ENCODE data around the gene PWWP2A.

The PWWP2A gene

DNA sequence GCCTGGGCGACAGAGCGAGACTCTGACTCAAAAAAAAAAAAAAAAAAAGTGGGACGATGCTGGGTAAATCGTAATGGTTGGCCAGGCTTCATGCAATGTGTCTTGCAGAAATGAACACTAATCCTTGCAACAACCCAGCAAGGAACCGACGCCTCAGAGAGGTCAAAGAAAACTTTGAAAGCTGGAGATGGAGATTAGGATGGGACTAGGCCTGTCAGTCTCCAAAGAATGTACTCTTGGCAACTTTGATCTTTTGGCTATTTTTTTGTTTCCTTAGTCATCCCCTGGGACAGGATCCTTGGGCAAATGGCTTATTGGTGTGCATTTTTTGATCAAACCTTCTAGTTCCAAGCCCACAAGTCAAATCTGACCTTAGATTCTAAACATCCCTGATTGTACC lies 10.6 kb upstream of the PWWP2A start:
- DNase-seq: no peak

DNA sequence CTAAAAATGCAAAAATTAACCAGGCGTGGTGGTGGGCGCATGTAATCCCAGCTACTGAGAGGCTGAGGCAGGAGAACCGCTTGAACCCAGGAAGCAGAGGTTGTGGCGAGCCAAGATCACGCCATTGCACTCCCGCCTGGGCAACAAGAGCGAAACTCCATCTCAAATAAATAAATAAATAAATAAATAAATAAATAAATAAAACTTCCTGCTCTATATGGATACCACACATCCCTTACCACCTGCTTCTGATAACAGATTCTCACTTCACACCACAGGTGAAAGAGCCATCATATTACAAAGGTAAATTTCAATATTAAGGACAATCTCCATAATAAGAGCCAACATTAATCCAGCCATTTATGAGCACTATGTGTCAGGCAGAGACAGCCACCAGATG lies 9.4 kb upstream of the PWWP2A start:
- DNase-seq: no peak

DNA sequence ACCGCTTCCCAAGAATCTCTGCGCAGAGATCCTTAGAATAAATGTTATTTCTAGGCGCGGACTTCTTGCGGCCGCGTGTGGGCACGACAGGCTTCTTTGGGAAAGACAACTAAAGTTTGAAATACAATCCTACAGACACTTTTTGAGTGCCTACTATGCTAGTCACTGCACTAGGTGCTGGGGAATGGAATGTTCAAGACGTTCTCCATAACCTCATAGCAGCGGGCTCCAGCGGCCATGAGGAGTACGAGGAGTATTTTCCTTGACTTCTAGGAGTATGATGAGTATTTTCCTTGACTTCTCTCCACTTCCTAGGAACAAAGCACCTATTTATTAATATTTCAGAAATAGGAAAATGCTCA lies 636 bp upstream of the PWWP2A start:
- no peak for DNase-seq

DNA sequence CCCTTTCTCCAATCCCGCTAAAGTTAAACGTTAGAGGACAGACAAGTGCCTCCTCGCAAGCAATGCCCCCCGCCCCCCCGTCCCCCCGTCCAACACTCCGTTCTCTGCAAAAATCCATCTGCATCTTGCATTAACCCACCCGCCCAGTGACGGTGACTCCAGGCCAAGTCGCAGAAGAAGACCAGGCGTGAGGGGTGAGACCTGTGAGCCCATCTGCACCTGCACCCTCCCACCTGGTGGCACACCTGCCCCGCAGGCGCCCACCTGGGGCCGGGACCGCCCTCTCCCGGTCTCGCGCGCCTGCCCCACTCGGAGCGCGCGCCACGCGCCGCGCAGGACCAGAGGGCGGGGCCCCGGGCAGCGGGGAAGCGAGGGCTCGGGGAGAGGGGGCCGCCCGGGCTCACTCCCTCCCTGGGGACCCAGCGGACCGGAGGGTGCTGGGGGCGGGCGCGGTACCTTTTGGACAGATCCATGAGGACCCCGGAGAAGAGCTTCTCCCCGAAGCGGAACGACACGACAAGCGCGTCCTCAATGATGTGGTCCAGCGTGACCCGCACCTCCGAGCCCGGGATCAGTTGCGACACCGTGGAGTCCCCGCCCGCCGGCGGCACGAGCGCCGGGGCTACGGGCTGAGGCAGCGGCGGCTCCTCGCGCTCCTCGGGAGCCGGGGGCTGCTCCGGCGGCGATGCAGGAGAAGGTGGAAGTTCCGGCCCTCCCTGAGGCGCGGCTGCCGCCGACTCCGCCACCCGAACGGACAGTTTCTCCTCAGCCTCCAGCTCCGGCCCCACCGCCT lies 705 bp downstream of the PWWP2A start:
- DNase-seq: peak; percentile 77

DNA sequence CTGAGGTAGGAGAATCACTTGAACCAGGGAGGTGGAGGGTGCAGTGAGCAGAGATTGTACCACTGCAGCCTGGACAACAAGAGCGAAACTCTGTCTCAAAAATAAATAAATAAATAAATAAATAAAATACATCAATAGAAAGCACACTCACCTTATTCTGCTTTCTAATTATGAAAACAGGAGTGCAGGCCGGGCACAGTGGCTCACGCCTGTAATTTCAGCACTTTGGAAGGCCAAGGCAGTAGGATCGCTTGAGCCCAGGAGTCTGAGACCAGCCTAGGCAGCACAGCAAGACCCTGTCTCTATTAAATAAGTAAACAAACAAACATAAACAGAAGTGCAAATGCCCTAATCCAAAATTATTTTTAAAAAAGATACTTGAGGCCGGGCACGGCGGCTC lies 2.3 kb downstream of the PWWP2A start:
- no peak for DNase-seq

DNA sequence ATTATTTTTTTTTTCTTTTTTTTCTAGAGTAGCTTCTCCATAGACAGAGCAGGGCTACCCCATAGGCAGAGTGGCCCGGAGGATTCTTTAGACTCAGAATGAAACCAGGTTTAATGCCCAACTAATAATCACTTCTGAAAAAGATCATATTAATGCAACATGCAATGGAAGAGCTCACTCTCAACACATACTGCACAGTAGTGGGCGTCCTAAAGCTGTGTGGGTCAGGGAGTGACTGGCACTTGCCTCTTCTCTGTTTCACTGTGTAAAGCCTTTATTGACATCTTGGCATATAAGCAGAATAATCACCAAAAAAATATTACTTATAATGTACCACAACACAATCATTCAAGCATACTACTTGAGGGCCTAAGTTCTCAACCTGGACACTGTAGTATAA lies 11.1 kb downstream of the PWWP2A start:
- no peak for DNase-seq

DNA sequence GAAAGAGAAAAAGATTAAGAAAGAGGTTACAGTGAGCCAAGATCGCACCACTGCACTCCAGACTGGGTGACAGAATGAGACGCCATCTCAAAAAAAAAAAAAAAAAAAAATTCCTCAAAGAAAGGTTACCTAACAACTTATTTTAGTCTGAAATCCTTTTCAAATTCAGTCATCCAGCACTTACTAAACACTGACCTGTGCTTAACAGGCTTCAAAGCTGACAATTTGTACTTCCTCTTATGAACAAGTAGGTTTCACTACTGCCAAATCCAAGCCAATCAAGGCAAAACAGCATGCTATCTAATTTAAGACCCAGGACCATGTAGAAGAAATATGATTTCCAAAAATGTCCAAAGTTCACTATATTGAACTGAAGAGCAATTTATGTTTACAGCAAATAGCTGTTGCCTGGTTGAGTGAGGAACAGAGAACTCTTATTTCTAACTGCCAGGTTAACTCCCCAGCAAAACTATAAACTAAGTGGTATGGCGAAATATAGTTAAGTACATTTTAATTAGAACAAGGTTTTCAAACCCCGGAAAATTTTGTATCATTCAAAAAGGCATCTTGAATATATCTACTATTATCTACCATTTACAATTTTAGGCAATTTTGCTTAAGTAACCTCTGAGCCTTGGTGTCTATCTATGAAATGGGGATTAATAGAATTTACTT lies 13.4 kb downstream of the PWWP2A start:
- DNase-seq: peak; percentile 82

DNA sequence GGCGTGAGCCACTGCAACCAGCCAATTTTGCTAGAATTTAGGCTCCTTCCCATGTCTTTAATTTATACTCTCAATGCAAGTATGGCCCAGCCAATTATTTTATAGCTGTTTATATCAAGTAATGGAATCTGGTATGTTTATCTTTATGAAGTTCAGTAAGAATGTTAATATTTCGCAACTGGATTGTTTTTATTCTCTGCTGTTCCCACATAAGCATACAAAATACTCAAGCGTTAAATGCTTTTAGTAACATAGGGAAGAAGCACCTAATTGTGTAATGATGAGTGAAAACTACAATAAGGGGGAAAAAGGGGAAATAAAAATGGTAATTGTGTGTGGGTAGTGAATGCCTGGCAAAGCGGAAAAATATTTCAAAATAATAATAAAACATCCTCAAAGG lies 21.3 kb downstream of the PWWP2A start:
- no peak for DNase-seq

DNA sequence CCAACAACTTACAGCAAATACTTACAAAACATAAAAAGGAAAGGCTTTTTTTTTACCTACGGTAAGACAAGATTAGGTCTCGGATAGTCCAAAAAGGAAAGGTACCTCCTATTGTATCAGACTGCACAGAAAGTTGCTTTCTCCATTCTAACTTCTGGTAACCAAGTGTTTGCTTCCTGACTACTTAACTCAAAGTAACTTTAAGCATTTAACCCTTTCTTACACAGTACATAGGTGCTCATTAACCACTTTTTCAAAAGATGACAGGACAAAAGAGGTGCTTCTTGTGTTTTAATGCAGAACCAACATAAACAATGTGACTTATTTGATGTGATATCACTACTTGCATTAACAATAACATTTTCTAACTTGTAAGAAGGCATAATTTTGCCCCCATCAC lies 23.1 kb downstream of the PWWP2A start:
- DNase-seq: no peak

DNA sequence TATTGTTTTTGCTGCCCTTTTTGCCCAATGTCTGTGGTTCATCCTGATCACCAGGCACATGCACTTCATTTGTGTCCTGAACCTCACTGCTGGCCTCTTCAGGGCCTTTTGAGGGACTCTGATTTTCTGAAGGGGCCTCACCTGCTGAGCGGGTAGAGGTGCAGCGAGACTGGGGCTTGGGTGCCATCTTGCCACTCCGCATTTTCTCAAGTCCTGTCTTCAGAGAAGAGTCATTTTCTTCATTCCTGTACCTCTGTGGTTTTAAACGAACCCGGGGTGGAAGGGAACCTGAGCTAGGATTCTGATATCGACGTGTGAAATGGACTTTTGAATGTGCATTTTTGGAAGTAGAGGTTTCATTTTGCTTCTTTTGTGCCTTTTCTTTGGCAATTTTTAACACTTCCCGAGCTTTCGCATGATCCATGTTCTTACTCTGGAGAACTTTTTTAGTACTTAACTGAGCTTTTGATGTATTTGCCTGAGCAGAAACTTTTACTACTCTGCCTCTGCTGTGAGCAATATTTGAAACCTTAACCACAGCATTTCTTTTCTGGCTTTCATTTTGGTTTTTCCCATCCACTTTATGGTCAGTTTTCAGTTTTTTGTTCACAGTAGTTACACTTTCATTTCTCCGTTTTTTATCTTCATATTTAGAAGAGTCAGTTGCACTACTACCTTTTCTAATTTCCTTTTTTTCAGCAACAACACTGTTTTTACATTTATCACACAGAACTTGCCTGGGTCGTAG lies 26.1 kb downstream of the PWWP2A start:
- DNase-seq: no peak

DNA sequence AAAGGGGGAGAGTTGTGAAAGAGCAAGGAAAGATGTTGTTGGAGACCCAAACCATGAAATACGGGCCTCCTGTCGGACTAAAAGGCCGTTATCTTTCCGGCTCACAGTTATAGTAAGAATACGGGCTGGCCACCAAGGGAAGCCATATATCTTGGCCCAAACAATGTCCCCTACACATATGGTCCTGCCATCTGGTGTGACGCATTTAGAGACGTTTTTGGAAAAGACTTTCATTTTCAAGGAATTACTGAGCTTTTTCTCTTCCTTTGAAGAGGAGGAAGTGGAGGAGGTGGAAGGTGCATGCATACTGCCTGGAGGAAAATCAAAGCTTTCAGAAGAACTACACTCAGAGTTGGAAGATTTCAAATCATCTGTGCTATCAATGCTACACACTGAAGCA lies 26.7 kb downstream of the PWWP2A start:
- DNase-seq: no peak

DNA sequence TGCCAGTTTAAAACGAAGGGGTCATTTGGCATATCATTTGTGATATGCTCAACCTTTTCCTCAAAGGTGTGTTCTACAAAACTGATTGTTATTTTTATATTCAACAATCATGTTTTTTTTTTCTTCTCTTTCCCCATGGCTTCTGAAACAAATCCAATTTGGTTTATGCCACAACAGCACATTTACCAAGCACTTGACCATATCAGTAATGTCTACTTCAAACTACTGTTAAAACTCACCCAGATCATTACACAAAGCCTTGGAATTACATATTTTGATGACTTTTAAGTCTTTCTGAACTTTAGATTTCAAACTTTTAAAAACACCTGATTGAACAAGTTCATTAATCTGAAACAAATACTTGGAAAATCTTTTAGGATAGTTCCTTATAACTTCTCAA lies 29.2 kb downstream of the PWWP2A start:
- DNase-seq: no peak

DNA sequence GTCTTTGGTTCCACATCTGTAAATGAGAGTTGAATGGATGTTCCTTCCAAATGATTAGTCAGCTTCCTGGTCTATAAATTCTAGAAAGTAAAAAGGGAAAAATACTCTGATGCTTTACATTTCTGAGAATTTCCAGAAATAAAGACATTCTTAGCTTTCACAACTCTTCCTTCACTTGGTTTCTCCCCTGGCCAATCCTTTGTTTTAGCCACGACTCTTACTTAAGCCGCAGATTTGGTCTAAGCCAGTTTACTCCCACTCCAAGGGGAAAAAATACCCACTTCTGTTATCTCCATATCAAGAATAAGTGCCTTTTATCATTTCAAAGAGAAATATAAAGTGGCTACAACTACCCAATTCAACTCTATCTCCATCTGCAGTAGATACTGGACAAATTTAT lies 29.7 kb downstream of the PWWP2A start:
- no peak for DNase-seq

DNA sequence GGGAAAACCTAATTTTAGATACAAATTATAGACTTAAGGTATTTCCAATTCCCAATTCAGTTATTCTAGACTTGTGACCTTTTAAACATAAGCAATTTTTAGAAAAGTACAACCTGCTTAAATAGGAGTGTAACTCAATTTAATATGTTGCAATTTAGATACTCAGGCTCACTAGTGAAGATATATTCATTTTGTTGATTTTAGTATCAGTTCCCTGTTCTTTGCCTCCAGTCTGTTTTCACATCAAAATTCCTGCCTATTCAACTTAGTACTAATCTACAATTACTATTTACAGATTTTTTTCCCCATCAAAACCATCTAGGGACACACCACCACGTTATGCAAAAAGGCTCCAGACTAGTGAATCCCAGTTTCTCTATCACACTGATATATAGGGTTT lies 30.4 kb downstream of the PWWP2A start:
- DNase-seq: no peak

DNA sequence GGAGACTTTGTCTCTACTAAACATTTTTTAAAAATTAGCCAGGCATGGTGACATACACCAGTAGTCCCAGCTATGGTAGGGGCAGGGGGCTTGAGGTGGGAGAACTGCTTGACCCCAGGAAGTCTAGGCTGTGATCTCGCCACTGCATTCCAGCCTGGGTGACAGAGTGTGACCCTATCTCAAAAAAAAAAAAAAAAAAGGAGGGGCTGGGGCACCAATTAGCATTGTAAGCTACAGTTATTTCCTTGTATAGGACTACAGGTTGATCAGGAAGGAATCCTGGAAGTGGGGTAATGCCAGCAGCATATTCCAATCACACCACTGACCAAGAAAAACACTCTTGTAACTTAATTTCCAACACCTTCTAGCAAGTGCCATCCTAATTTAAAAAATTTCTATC lies 32.1 kb downstream of the PWWP2A start:
- no peak for DNase-seq

DNA sequence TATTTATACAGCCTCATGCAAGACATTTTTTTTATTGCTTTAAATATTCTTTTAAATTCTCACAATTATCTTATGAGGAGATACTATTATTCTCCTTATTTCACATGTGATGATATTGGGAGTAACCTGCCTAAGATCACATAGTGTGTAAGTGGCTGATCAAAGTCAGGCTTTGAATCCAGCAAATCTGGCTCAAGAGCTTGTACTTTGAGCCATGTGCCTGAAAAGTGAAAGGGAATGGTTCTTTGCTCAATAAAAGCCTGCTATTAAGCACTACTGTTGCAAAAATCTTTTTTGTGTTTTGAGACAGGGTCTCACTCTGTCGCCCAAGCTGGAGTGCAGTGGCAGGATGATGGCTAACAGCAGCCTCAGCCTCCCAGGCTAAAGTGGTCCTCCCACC lies 35.1 kb downstream of the PWWP2A start:
- no peak for DNase-seq

DNA sequence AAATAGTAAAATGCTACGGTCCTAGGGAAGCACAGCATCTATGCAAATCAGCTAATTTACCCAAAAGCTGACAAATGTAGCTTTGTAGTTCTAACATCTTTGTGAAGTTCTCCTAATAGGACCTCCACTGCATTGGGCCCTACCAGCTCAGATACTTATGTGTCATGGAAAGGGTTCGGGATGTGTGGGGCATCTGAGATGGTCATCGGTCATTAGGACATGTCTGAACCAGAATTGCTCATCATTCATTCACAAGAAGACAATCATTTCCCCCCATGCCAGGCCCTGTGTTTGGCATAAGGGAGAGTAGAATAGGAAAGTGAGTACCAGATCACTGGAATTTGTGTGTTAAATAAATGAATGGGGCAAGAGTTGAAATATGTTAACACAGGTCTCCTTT lies 35.7 kb downstream of the PWWP2A start:
- DNase-seq: no peak

DNA sequence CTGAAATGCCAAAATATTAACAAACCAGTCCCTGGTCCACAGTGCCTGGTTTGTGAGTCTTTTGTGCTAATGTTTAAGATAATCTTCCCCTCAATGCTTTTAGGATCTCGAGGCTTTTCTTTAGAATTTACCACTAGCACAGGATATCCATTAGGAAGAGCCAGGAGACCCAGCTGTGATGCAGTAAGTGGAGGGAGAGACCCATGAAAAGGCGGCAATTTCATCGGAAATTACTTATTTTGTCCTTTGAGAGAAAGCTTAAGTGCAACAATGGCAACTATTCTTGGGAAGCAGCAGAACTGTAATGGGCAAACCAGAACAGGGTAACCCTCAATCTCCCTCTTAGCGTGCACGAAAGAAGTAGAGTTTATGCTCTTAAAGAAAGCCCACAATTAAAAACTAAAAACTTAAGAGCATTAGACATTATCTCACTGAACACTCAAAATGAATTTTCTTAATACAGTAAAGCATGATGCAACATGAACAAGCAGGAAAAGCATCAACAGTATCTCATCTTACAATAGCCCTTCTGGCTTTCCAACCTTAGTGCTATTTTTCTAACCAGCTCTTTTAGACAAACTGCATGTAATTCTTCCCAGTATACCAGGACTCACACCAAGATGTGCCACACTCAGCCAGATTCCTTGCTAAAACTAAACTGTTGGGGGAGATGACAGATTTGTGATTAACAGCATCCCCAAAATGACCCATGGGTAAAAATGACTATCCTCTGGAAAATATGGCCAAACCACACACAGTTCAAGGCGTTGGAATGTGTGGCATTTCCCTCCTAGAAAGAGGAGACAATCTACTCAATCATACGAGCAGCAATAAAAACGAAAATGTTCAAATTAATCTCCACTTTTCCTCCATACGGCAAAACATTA lies 36.4 kb downstream of the PWWP2A start:
- no peak for DNase-seq

DNA sequence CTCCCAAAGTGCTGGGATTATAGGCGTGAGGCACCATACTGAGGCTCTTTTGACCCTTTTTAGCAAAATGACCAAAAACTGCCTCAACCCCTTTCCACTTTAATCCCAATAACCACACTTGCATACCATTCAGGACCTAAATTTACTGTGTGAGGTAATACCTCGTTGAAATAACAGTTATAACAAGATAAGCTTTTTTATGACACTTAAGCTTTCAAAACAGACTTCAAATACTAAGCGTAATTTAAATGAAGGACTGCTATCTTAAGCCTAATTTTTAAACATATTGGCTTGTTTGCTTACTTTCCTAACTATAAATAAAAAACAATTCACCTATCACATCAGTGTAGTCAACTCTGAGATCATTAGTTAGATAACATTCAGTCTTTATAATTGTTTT lies 37.8 kb downstream of the PWWP2A start:
- DNase-seq: no peak

DNA sequence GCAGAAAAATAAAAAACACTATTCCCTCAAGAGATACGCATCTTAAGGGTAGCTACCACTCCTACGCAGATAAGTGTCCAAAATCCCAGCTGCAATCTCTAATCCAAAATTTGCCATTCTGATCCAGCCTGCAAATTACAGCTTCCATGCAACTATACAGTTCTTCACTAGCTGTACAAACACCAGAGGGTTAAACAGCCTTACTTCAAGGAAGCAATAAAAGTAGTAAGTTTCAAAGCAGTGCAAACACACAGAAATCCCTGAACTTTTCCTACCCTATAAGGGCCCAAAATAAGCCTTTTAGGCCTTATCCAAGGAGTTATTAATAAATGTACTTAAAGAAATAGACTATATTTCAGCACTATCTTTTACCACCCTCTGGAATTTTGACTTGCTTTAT lies 39.5 kb downstream of the PWWP2A start:
- DNase-seq: no peak

DNA sequence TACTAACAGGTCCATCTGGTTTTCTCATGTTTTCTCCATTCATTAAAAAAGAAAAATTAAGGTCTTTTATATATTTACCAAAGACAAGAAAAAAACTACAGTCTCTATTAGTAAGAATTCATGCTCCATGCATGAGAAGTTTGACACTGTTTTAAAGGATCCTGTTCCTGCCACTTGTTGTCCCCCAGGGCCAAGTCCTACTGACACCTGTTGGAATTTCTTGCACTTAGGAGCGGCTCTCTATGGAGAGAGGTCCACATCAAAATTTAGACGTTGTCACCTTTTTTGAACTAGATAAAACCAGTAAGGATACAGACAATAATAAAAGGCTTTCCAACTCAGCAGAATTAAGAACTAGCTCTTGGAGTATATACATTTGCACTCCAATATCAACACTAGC lies 42.3 kb downstream of the PWWP2A start:
- DNase-seq: no peak

DNA sequence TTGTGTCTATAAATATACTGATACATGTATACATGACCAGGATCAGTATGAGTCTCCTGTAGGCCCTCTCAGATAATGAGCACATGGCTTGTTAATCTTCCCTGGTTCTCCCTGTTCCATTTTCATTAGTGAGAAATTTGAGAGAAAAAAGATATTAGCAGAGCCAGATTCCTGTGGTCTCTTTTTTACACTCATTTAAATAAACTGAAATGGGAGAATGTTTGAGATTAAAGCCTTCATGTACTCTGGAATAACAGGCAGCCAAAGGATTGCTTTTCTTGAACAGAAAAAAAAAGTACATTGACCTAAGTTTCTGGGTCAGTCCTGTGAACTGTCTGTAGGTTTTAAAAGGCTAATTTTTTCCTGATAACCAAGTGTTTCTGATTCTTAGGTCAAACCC lies 44.2 kb downstream of the PWWP2A start:
- DNase-seq: no peak

DNA sequence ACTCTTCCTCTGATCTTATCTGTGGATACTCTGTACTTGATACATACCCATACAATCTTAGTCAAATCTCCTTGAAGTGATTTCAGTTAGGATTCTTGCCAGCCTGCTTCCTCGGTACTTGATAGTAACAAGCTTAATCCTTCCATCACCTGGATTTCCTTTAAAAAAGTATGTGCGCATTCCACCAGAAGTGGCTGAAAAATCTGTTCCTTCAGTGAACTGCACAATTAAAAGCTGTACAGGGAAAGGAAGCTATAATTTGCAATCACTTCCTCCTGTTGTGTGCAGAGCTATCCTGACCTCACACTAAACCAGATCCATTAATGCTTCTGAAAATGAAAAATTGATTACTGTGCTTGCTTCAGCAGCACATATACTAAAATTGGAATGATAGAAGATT lies 47.3 kb downstream of the PWWP2A start:
- DNase-seq: no peak

Measured in DMS53 (cell line).